HuH-7 (cell line): ENCODE measurements around the gene FARS2.

Experiments used
- DNase-seq: peaks from one replicate; pipeline ENCODE4 v3.0.0; 2011; ENCODE audit warnings: low spot score

Gene FARS2

GRCh38 chr6:5425797-5426196 is 164.5 kb downstream of the FARS2 start:
- DNase-seq, result no peak

- no peak for DNase-seq
These were observed 166.3 kb downstream of the FARS2 start for GRCh38 chr6:5427586-5427985.

GRCh38 chr6:5433324-5433723 is 172.0 kb downstream of the FARS2 start:
- DNase-seq, result no peak

GRCh38 chr6:5435449-5435848 is 174.1 kb downstream of the FARS2 start:
- DNase-seq, result no peak

GRCh38 chr6:5438922-5439584 is 177.7 kb downstream of the FARS2 start:
- no peak for DNase-seq

- no peak for DNase-seq
These were observed 178.4 kb downstream of the FARS2 start for GRCh38 chr6:5439749-5440148.

GRCh38 chr6:5442319-5442718 is 181.0 kb downstream of the FARS2 start:
- DNase-seq, result no peak

- DNase-seq, result no peak
These were observed 181.6 kb downstream of the FARS2 start for GRCh38 chr6:5442916-5443315.

GRCh38 chr6:5443491-5443890 is 182.2 kb downstream of the FARS2 start:
- no peak for DNase-seq

GRCh38 chr6:5446362-5447075 is 185.2 kb downstream of the FARS2 start:
- no peak for DNase-seq

- no peak for DNase-seq
These were observed 186.6 kb downstream of the FARS2 start for GRCh38 chr6:5447921-5448320.

GRCh38 chr6:5450073-5450472 is 188.8 kb downstream of the FARS2 start:
- no peak for DNase-seq

- DNase-seq, result no peak
These were observed 192.2 kb downstream of the FARS2 start for GRCh38 chr6:5453546-5453945.

- DNase-seq, result no peak
These were observed 193.8 kb downstream of the FARS2 start for GRCh38 chr6:5455142-5455541.

- DNase-seq, result no peak
These were observed 195.7 kb downstream of the FARS2 start for GRCh38 chr6:5457041-5457440.

- no peak for DNase-seq
These were observed 196.8 kb downstream of the FARS2 start for GRCh38 chr6:5457983-5458683.

GRCh38 chr6:5459346-5459745 is 198.0 kb downstream of the FARS2 start:
- DNase-seq, result no peak

- DNase-seq, result no peak
These were observed 200.1 kb downstream of the FARS2 start for GRCh38 chr6:5461365-5461764.

GRCh38 chr6:5462856-5463255 is 201.5 kb downstream of the FARS2 start:
- no peak for DNase-seq

GRCh38 chr6:5463690-5464089 is 202.4 kb downstream of the FARS2 start:
- no peak for DNase-seq

- DNase-seq, result no peak
These were observed 203.0 kb downstream of the FARS2 start for GRCh38 chr6:5464099-5464885.
